Natural killer cell treated with Interleukin-12 subunit alpha and Interleukin-12 subunit beta and Interleukin-15 and Interleukin-18, amount 100 ng/mL, for 72 hours (primary cell): ENCODE data around the gene FMNL2. TPM values are rescaled to one million over a fixed set of nuclear protein-coding genes. Genes with fewer than 3 reads are reported as not detected.

ENCODE experiments used
- ATAC-seq, 2 donors: fragments of 150-1000 bp; cut with Tn5 transposase in 1 of 2; sonication (Bioruptor Pico), chemical (Tn5 transposase) in 1 of 2; 2 replicates each; pipeline ENCODE4 v1.10.0; 2021
- DNase-seq: peaks from one replicate; pipeline ENCODE4 v3.0.0; 2022; ENCODE audit warnings: low spot score
- H3K27ac Mint-ChIP-seq, 2 donors: 1 replicate in 1 of 2; 2 replicates in 1 of 2; pipeline ENCODE4 v1.8.0; 2022; ENCODE audit warnings: mixed read lengths in 2 of 2, mild to moderate bottlenecking in 1 of 2, moderate library complexity in 1 of 2
- H3K27me3 Mint-ChIP-seq, 2 donors: 1 replicate in 1 of 2; 2 replicates in 1 of 2; pipeline ENCODE4 v1.8.0; 2022; ENCODE audit warnings: mixed read lengths in 2 of 2
- H3K36me3 Mint-ChIP-seq: one replicate; pipeline ENCODE4 v1.8.0; 2022; ENCODE audit warnings: mixed read lengths
- H3K4me1 Mint-ChIP-seq, 2 donors: 1 replicate in 1 of 2; 2 replicates in 1 of 2; pipeline ENCODE4 v1.8.0; 2022; ENCODE audit warnings: low read depth in 2 of 2, mixed read lengths in 2 of 2, mild to moderate bottlenecking in 1 of 2
- H3K4me3 Mint-ChIP-seq: one replicate; pipeline ENCODE4 v1.8.0; 2022; ENCODE audit warnings: mixed read lengths
- H3K9me3 Mint-ChIP-seq: 2 replicates; pipeline ENCODE4 v1.8.0; 2022; ENCODE audit warnings: mixed read lengths
- total RNA-seq, 2 donors: library from RNA; stranded (reverse); gene quantifications; one replicate each; pipeline ENCODE4 v1.2.3, GENCODE V29; 2022

FMNL2 gene
- total RNA-seq, 2 donors from 2014 or later = 0.48 to 0.70 TPM

- no peaks in the 10 kb centered on the region for H3K9me3 Mint-ChIP-seq
- H3K36me3 Mint-ChIP-seq = no peaks in the 10 kb centered on the region
- DNase-seq = no peak
- ATAC-seq = no peak
- H3K4me3 Mint-ChIP-seq = no peak overlapping the region
- no peak overlapping the region for H3K27ac Mint-ChIP-seq
- peaks cover 0 to 3% of the 10 kb centered on the region in 2 donors for H3K27me3 Mint-ChIP-seq
- H3K4me1 Mint-ChIP-seq = no peaks in the 10 kb centered on the region
Measured at GRCh38 chr2:152632736-152633135, 297.8 kb downstream of the FMNL2 start.

DNA sequence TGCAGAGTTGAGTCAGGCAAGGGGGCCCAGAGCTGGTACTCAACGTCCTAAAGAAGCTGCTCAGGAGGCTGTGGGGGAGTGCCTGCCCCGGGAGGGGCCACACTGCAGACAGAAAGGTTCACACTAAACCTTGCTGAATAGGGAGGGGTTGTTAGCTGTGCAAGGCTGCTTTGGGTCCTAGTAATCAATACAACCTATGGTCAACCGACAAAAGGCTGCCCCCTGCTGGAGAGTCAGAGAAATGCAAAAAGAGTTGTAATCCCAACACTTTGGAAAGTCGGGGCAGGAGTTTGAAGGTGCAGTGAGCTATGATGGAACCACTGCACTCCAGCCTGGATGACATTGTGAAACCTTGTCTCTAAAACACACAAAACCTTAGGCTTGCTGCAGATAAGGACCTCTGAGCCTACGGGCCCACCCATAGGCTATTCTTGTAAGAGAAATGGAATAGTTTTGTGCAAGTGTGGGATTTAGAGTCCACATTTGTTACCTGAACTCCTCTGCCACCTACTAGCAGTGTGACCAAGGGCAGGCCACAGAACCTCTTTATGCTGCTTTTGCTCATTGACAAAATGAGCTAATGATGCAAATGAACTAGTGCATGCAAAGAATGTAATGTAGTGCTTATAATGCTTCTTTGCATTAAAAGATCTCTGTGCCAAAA is 300.8 kb downstream of the FMNL2 start:
- H3K27ac Mint-ChIP-seq = no peak overlapping the region
- ATAC-seq (peak; percentile 64 to 71), DNase-seq (peak; percentile 64)
- no peaks in the 10 kb centered on the region for H3K4me1 Mint-ChIP-seq
- no peaks in the 10 kb centered on the region for H3K36me3 Mint-ChIP-seq
- H3K9me3 Mint-ChIP-seq = no peaks in the 10 kb centered on the region
- peaks cover 0 to 3% of the 10 kb centered on the region in 2 donors for H3K27me3 Mint-ChIP-seq
- no peak overlapping the region for H3K4me3 Mint-ChIP-seq

DNA sequence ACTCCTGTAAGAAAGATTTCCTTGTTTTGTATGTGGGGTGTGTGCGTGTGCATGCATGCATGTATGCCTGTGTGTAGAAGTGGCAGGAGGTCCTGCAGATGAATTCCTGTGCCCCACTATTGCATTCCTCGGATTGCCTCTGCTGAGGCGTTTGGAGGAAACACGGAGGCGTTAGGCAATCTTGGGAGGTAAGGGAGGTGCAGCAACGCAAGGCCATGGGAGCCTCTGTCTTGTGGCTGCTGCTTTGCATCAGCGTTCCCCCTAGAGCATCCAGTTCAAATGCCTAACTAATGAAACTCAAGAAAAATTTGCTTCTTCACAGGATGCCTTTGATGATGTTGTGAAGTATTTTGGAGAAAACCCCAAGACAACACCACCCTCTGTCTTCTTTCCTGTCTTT is 302.3 kb downstream of the FMNL2 start:
- H3K4me1 Mint-ChIP-seq = no peaks in the 10 kb centered on the region
- ATAC-seq (no peak), DNase-seq (no peak)
- no peaks in the 10 kb centered on the region for H3K36me3 Mint-ChIP-seq
- H3K4me3 Mint-ChIP-seq = no peak overlapping the region
- H3K9me3 Mint-ChIP-seq = no peaks in the 10 kb centered on the region
- peaks cover 0 to 3% of the 10 kb centered on the region in 2 donors for H3K27me3 Mint-ChIP-seq
- no peak overlapping the region for H3K27ac Mint-ChIP-seq

DNA sequence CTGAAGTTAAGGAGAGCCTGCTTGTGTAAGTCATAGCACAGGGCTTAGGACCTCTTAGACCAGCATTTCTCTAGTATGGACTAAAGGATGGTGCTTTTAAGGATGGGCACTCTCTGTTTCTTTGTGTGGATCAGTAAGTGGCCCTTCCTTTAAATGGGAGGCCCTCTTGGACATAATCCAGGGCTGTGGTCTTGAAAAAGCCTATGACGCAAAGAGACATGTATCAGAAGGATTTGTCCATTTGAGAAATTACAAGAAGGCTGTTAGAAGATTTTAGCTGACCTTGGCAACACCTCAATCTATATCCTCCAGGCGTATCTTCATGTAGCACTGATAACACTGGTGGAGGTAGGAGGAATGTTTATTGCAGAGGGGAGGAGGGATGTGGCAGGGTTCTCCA is 303.1 kb downstream of the FMNL2 start:
- Mint-ChIP-seq H3K9me3 (no peaks in the 10 kb centered on the region), H3K4me3 (no peak overlapping the region)
- ATAC-seq = no peak

GRCh38 chr2:152638590-152638989 is 303.6 kb downstream of the FMNL2 start:
- Mint-ChIP-seq H3K36me3 (no peaks in the 10 kb centered on the region), H3K4me1 (no peaks in the 10 kb centered on the region), H3K27ac (no peak overlapping the region), H3K9me3 (no peaks in the 10 kb centered on the region), H3K27me3 (peaks cover 0 to 3% of the 10 kb centered on the region in 2 donors), H3K4me3 (no peak overlapping the region)
- no peak for ATAC-seq
- no peak for DNase-seq

More for the DNA sequence above, 303.1 kb downstream of the FMNL2 start:
- H3K27me3 Mint-ChIP-seq = peaks cover 0 to 3% of the 10 kb centered on the region in 2 donors
- no peaks in the 10 kb centered on the region for H3K36me3 Mint-ChIP-seq
- H3K4me1 Mint-ChIP-seq = no peaks in the 10 kb centered on the region
- H3K27ac Mint-ChIP-seq = no peak overlapping the region
- DNase-seq = no peak

DNA sequence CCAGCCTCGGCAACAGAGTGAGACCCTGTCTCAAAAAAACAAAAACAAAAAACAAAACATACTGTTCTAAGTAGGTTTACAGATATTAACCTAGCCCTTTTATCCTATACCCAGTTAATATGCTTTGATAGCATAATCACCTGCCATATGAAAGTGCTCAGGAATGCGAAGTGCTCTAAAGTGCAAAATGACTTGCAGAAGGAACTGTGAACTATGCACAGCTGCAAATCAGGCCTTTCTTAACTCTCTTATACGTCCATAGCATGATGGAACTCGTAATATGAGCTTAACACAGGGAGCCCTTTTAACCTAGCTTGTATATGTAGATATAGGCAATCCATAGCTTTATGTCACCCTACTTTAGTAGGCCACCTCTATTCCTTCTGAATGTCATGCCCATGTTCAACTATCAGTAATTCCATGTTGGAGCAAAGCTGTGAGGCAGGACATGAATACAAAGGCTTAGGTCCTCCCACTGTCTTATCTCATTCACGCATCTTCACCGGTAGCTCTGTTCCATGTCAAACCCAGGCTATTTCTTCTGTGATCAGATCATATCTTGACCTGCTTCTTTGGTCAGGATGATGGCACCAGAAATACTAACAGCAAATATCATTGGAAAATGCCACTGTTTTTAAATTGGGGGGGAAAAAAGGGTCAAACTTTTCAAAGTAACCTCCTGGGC is 309.4 kb downstream of the FMNL2 start:
- Mint-ChIP-seq H3K36me3 (no peaks in the 10 kb centered on the region), H3K4me3 (no peak overlapping the region), H3K9me3 (no peaks in the 10 kb centered on the region), H3K27me3 (no peaks in the 10 kb centered on the region), H3K27ac (no peak overlapping the region), H3K4me1 (no peaks in the 10 kb centered on the region)
- no peak for DNase-seq
- ATAC-seq = no peak

DNA sequence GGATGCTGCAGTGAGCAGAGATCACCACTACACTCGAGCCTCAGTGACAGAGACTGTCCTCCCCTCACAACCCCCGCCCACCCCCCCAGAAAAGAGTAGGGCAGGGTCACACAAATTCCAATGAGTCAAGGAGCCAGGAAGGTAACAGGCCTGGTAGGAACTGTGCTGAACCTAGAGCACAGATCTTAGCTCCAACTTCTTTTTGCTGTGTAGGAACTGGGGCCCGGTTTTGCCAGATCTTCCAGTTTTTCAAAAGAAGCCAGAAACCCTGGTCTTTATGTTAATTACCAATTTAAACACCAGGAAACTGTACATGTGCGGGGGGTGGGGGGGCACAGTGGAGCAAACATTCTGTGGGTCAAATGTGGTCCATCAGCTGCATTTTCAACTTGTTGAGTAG is 311.3 kb downstream of the FMNL2 start:
- Mint-ChIP-seq H3K36me3 (no peaks in the 10 kb centered on the region), H3K9me3 (no peaks in the 10 kb centered on the region), H3K27ac (no peak overlapping the region), H3K4me3 (no peak overlapping the region), H3K4me1 (no peaks in the 10 kb centered on the region), H3K27me3 (no peaks in the 10 kb centered on the region)
- no peak for DNase-seq
- no peak for ATAC-seq

GRCh38 chr2:152646775-152647174 is 311.8 kb downstream of the FMNL2 start:
- H3K36me3 Mint-ChIP-seq = no peaks in the 10 kb centered on the region
- H3K27me3 Mint-ChIP-seq = no peaks in the 10 kb centered on the region
- no peaks in the 10 kb centered on the region for H3K9me3 Mint-ChIP-seq
- no peak overlapping the region for H3K27ac Mint-ChIP-seq
- DNase-seq = no peak
- no peak overlapping the region for H3K4me3 Mint-ChIP-seq
- H3K4me1 Mint-ChIP-seq = no peaks in the 10 kb centered on the region
- ATAC-seq = no peak

DNA sequence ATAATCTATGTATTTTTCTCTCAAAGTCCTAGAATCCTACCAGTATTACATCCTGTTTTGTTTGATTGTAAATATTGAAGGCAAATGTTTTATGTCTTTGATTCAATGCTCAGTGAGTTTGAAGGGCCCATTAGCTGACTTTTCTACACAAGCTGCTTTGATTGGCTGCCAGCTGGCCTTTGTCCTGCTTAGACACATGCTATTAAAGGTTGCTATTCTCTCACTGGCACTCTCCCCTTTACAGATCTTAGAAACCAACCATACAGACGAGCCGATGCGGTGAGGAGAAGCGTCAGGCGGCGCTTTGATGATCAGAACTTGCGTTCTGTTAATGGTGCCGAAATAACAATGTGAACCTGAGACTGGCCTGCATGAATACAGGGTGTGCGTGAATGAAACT is 312.6 kb downstream of the FMNL2 start:
- Mint-ChIP-seq H3K36me3 (no peaks in the 10 kb centered on the region), H3K4me1 (no peaks in the 10 kb centered on the region), H3K9me3 (no peaks in the 10 kb centered on the region), H3K27me3 (no peaks in the 10 kb centered on the region), H3K27ac (no peak overlapping the region), H3K4me3 (no peak overlapping the region)
- no peak for DNase-seq
- ATAC-seq = no peak

DNA sequence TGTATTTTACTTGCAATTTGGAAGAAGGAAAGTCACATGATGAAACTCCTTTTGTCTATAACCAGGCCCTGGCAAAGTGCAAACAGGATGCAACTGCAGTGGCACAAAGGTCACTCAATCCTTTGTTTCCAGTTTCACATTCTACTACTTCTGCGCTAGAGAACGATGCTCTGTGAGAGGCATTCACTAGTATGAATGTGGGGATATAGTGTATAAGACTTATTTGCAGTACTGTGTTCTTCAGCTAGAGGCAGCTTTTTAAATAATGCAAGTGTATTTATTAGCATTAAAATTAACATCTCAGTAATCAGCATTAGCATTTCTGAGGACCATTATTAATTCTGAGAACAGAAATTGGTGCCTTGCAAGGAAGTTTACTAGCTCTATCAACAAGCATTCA is 313.4 kb downstream of the FMNL2 start:
- no peak for DNase-seq
- Mint-ChIP-seq H3K4me1 (no peaks in the 10 kb centered on the region), H3K4me3 (no peak overlapping the region), H3K27ac (no peak overlapping the region), H3K36me3 (no peaks in the 10 kb centered on the region), H3K9me3 (no peaks in the 10 kb centered on the region), H3K27me3 (no peaks in the 10 kb centered on the region)
- no peak for ATAC-seq

- Mint-ChIP-seq H3K4me3 (no peak overlapping the region), H3K9me3 (no peaks in the 10 kb centered on the region), H3K27me3 (no peaks in the 10 kb centered on the region), H3K27ac (no peak overlapping the region), H3K4me1 (no peaks in the 10 kb centered on the region), H3K36me3 (no peaks in the 10 kb centered on the region)
- DNase-seq (no peak), ATAC-seq (no peak)
Measured at GRCh38 chr2:152649997-152650396, 315.0 kb downstream of the FMNL2 start.

DNA sequence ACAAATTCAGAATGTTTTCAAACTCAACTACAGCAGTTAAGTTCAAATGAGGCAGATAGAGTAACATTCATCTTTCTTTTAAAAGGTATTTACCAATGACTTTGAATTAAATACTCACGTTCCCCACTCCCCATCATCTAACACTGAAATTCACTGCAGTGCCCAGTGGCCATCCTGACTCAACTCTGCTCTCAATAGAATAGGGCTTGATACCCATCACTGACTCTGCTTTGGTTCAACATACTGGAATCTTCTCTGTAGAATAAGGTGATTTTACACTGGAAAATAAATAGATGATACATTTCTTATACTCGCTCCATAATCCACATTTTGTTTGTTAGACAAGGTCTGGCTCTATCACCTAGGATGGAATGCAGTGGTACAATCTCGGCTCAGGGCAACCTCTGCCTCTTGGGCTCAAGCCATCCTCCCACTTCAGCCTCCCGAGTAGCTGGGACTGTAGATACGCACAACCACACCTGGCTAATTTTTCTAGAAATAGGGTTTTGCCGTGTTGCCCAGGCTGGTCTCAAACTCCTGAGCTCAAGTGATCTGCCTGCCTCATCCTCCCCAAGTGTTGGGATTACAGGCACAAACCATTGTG is 315.9 kb downstream of the FMNL2 start:
- no peak for ATAC-seq
- Mint-ChIP-seq H3K4me1 (no peaks in the 10 kb centered on the region), H3K4me3 (no peak overlapping the region), H3K27ac (no peak overlapping the region), H3K9me3 (no peaks in the 10 kb centered on the region), H3K27me3 (no peaks in the 10 kb centered on the region), H3K36me3 (no peaks in the 10 kb centered on the region)
- no peak for DNase-seq

- Mint-ChIP-seq H3K9me3 (no peaks in the 10 kb centered on the region), H3K27me3 (no peaks in the 10 kb centered on the region), H3K27ac (no peak overlapping the region), H3K36me3 (peaks cover 8% of the 10 kb centered on the region), H3K4me1 (peaks cover 0 to 5% of the 10 kb centered on the region in 2 donors), H3K4me3 (no peak overlapping the region)
- DNase-seq = no peak
- no peak for ATAC-seq
Measured at GRCh38 chr2:152651834-152652233, 316.9 kb downstream of the FMNL2 start.

DNA sequence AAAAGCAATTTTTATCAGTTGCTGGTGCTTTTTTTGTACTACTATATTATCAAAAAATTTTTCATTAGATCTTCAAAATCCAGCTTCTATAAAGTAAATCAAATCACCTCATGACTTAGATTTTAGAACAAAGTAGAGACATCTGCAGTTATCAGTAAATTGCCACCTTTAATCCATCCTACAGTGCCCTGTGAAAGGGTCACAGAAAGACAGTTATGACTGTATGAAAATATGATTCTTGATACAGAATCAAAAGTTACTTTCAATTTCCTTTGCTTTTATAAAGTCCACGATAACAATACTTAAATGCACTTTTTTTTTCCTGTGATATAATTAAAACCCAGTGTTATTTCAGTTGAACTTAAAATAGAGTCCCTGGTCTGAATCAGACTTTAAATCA is 320.9 kb downstream of the FMNL2 start:
- DNase-seq (no peak), ATAC-seq (peak in 1 of 2 donors; percentile 53)
- H3K9me3 Mint-ChIP-seq = no peaks in the 10 kb centered on the region
- peaks cover 0 to 5% of the 10 kb centered on the region in 2 donors for H3K4me1 Mint-ChIP-seq
- H3K27me3 Mint-ChIP-seq = no peaks in the 10 kb centered on the region
- H3K27ac Mint-ChIP-seq = no peak overlapping the region
- H3K36me3 Mint-ChIP-seq = peaks cover 31% of the 10 kb centered on the region
- H3K4me3 Mint-ChIP-seq = no peak overlapping the region
